Limb (tissue), 2 donors: ENCODE measurements around the gene TTC33.
"Not testable (repeated sequence)": the region's sequence is repeated elsewhere in the genome, so short reads cannot be mapped to it uniquely, and the experiment has no call there.

Source experiments
- DNase-seq, 2 donors: peaks; one replicate each; pipeline ENCODE4 v3.0.0-alpha.2; 2016; ENCODE audit errors: extremely low spot score in 2 of 2

The TTC33 gene

GRCh38 chr5:40680741-40681362 lies 74.9 kb downstream of the TTC33 start:
- peak in 1 of 2 donors; percentile 47 for DNase-seq

GRCh38 chr5:40679913-40680681 lies 75.7 kb downstream of the TTC33 start, which contains the start of gene PTGER4:
PTGER4 (plus strand) TSS chr5:40679915; CDS start chr5:40680994, 1,079 bp downstream.
- DNase-seq: no peak

GRCh38 chr5:40679148-40679912 lies 76.4 kb downstream of the TTC33 start:
- DNase-seq: peak; percentile 90 to 91

GRCh38 chr5:40678460-40679147 lies 77.2 kb downstream of the TTC33 start:
- DNase-seq: no peak

- DNase-seq: no peak
Measured at GRCh38 chr5:40678026-40678425, 77.7 kb downstream of the TTC33 start.

- no peak for DNase-seq
Measured at GRCh38 chr5:40677456-40677855, 78.3 kb downstream of the TTC33 start.

GRCh38 chr5:40676613-40677343 lies 79.0 kb downstream of the TTC33 start:
- DNase-seq: no peak

- no peak for DNase-seq
Measured at GRCh38 chr5:40675396-40676133, 80.2 kb downstream of the TTC33 start.

GRCh38 chr5:40674661-40675235 lies 81.0 kb downstream of the TTC33 start:
- DNase-seq: no peak

GRCh38 chr5:40672425-40672824 lies 83.3 kb downstream of the TTC33 start:
- DNase-seq: no peak

GRCh38 chr5:40669606-40670390 lies 86.0 kb downstream of the TTC33 start:
- no peak for DNase-seq

- no peak for DNase-seq
Measured at GRCh38 chr5:40667161-40667663, 88.5 kb downstream of the TTC33 start.

GRCh38 chr5:40666657-40667056 lies 89.1 kb downstream of the TTC33 start:
- no peak for DNase-seq

- no peak for DNase-seq
Measured at GRCh38 chr5:40665635-40666298, 90.0 kb downstream of the TTC33 start.

GRCh38 chr5:40660751-40661150 lies 95.0 kb downstream of the TTC33 start:
- DNase-seq: no peak

GRCh38 chr5:40656766-40657165 lies 99.0 kb downstream of the TTC33 start:
- DNase-seq: no peak

GRCh38 chr5:40656091-40656490 lies 99.7 kb downstream of the TTC33 start:
- DNase-seq: not testable (repeated sequence)

GRCh38 chr5:40655138-40655537 lies 100.6 kb downstream of the TTC33 start:
- DNase-seq: no peak
